Measurements from ENCODE around the gene PCDHAC1.

- TF ChIP-seq GLIS3 (CRISPR knock-in tag; IDR thresholded peaks at IDR 0.05) (no peak), SNAI2 (CRISPR knock-in tag; IDR thresholded peaks at IDR 0.05) (no peak), ZFP30 (CRISPR knock-in tag; IDR thresholded peaks at IDR 0.05) (no peak), CSDC2 (CRISPR knock-in tag; IDR thresholded peaks at IDR 0.05) (no peak), CREB5 (CRISPR knock-in tag; IDR thresholded peaks at IDR 0.05; ENCODE audit: low read depth) (no peak), ZFP3 (CRISPR knock-in tag; IDR thresholded peaks at IDR 0.05) (no peak)
These were observed 1.1 kb downstream of the PCDHAC1 start for GRCh38 chr5:140927228-140927573.

Measured in SK-N-SH treated with all-trans-retinoic acid at 6 μM for 48 hours (cell line).